HG03196 (cell line): ENCODE measurements around the gene ACRBP.

Source experiments
- ATAC-seq: cut with Tn5 transposase; IDR thresholded peaks from one replicate; pipeline ENCODE4 v1.9.1; 2021; ENCODE audit not compliant: unreplicated experiment

The ACRBP gene

GRCh38 chr12:6647083-6647604 is at the start of gene ACRBP:
ACRBP (minus strand) TSS chr12:6647432; CDS start chr12:6647366, 66 bp downstream.
- no peak for ATAC-seq

GRCh38 chr12:6695313-6696045 is 48.2 kb upstream of the ACRBP start:
- ATAC-seq = no peak

- no peak for ATAC-seq
These were observed 47.5 kb upstream of the ACRBP start for GRCh38 chr12:6694701-6695100.

- ATAC-seq = no peak
These were observed 46.7 kb upstream of the ACRBP start for GRCh38 chr12:6693832-6694355.

GRCh38 chr12:6692888-6693287 is 45.7 kb upstream of the ACRBP start:
- no peak for ATAC-seq

- ATAC-seq = no peak
These were observed 44.2 kb upstream of the ACRBP start for GRCh38 chr12:6691473-6691872.

- peak; percentile 87 for ATAC-seq
These were observed 42.0 kb upstream of the ACRBP start, which contains the start of gene ZNF384 for GRCh38 chr12:6688999-6689882. ZNF384 (minus strand) TSS chr12:6689375; CDS start chr12:6679520, 9,855 bp downstream.

- ATAC-seq = peak; percentile 34
These were observed 41.3 kb upstream of the ACRBP start for GRCh38 chr12:6688543-6688998.

GRCh38 chr12:6685814-6686213 is 38.6 kb upstream of the ACRBP start:
- no peak for ATAC-seq

- ATAC-seq = no peak
These were observed 37.4 kb upstream of the ACRBP start for GRCh38 chr12:6684609-6685008.

GRCh38 chr12:6676962-6677361 is 29.7 kb upstream of the ACRBP start:
- ATAC-seq = no peak

GRCh38 chr12:6672143-6672542 is 24.9 kb upstream of the ACRBP start:
- ATAC-seq = no peak

- ATAC-seq = no peak
These were observed 20.5 kb upstream of the ACRBP start for GRCh38 chr12:6667559-6668210.

GRCh38 chr12:6666211-6666610 is 19.0 kb upstream of the ACRBP start:
- no peak for ATAC-seq

- no peak for ATAC-seq
These were observed 17.7 kb upstream of the ACRBP start for GRCh38 chr12:6664902-6665301.

- ATAC-seq = peak; percentile 96
These were observed 15.9 kb upstream of the ACRBP start, which contains the start of gene ING4 for GRCh38 chr12:6662906-6663742. ING4 (minus strand) TSS chr12:6663119; CDS start chr12:6663101, 18 bp downstream.

- no peak for ATAC-seq
These were observed 15.3 kb upstream of the ACRBP start for GRCh38 chr12:6662602-6662905.

- ATAC-seq = no peak
These were observed 6.8 kb upstream of the ACRBP start for GRCh38 chr12:6653987-6654386.

GRCh38 chr12:6653342-6653741 is 6.1 kb upstream of the ACRBP start:
- ATAC-seq = no peak

- no peak for ATAC-seq
These were observed 5.2 kb upstream of the ACRBP start for GRCh38 chr12:6652391-6652790.
